ENCODE measurements around the gene RAB39A.
A peak's percentile ranks its signal among the peaks of the same experiment; 100 is the strongest.
"Not testable (repeated sequence)": the region's sequence is repeated elsewhere in the genome, so short reads cannot be mapped to it uniquely, and the experiment has no call there.

RAB39A gene

GRCh38 chr11:107928046-107928766 is at the start of gene RAB39A:
Gene RAB39A, plus strand, starts transcription at chr11:107928448. Its CDS starts 121 bp downstream, at chr11:107928569.
- no peak for TF ChIP-seq ZNF274 (IDR thresholded peaks at IDR 0.05; ENCODE audit: low read depth, low read length)
- H3K4me3 ChIP-seq (ENCODE audit: low read length): peak within 1 kb of the TSS; percentile 71

GRCh38 chr11:107881471-107881870 is 46.8 kb upstream of the RAB39A start:
- H3K4me3 ChIP-seq (ENCODE audit: low read length): not testable (repeated sequence)

- no peak for TF ChIP-seq ZNF274 (IDR thresholded peaks at IDR 0.05; ENCODE audit: low read depth, low read length)
- H3K4me3 ChIP-seq (ENCODE audit: low read length): no peak overlapping the region
Observed at GRCh38 chr11:107882095-107882820, 46.0 kb upstream of the RAB39A start.

- no peak for TF ChIP-seq ZNF274 (IDR thresholded peaks at IDR 0.05; ENCODE audit: low read depth, low read length)
- no peak overlapping the region for H3K4me3 ChIP-seq (ENCODE audit: low read length)
Observed at GRCh38 chr11:107898270-107898669, 30.0 kb upstream of the RAB39A start.

- H3K4me3 ChIP-seq (ENCODE audit: low read length): no peak overlapping the region
- no peak for TF ChIP-seq ZNF274 (IDR thresholded peaks at IDR 0.05; ENCODE audit: low read depth, low read length)
Observed at GRCh38 chr11:107908211-107908610, 20.0 kb upstream of the RAB39A start.

GRCh38 chr11:107912415-107912814 is 15.8 kb upstream of the RAB39A start:
- not testable (repeated sequence) for H3K4me3 ChIP-seq (ENCODE audit: low read length)

- no peak overlapping the region for H3K4me3 ChIP-seq (ENCODE audit: low read length)
- TF ChIP-seq ZNF274 (IDR thresholded peaks at IDR 0.05; ENCODE audit: low read depth, low read length): no peak
Observed at GRCh38 chr11:107915229-107915628, 13.0 kb upstream of the RAB39A start.

- no peak for TF ChIP-seq ZNF274 (IDR thresholded peaks at IDR 0.05; ENCODE audit: low read depth, low read length)
- no peak overlapping the region for H3K4me3 ChIP-seq (ENCODE audit: low read length)
Observed at GRCh38 chr11:107916671-107917241, 11.5 kb upstream of the RAB39A start.

- no peak overlapping the region for H3K4me3 ChIP-seq (ENCODE audit: low read length)
- TF ChIP-seq ZNF274 (IDR thresholded peaks at IDR 0.05; ENCODE audit: low read depth, low read length): no peak
Observed at GRCh38 chr11:107921997-107922396, 6.3 kb upstream of the RAB39A start.

GRCh38 chr11:107923519-107923918 is 4.7 kb upstream of the RAB39A start:
- not testable (repeated sequence) for H3K4me3 ChIP-seq (ENCODE audit: low read length)

GRCh38 chr11:107924306-107924705 is 3.9 kb upstream of the RAB39A start:
- TF ChIP-seq ZNF274 (IDR thresholded peaks at IDR 0.05; ENCODE audit: low read depth, low read length): no peak
- H3K4me3 ChIP-seq (ENCODE audit: low read length): no peak overlapping the region

GRCh38 chr11:107927559-107927958 is 689 bp upstream of the RAB39A start:
- no peak for TF ChIP-seq ZNF274 (IDR thresholded peaks at IDR 0.05; ENCODE audit: low read depth, low read length)
- H3K4me3 ChIP-seq (ENCODE audit: low read length): peak overlapping the region; percentile 71; the same call in 1 of the 2 replicates

- peak overlapping the region; percentile 68 for H3K4me3 ChIP-seq (ENCODE audit: low read length)
- no peak for TF ChIP-seq ZNF274 (IDR thresholded peaks at IDR 0.05; ENCODE audit: low read depth, low read length)
Observed at GRCh38 chr11:107928767-107929507, 689 bp downstream of the RAB39A start.

GRCh38 chr11:107929611-107930200 is 1.5 kb downstream of the RAB39A start:
- H3K4me3 ChIP-seq (ENCODE audit: low read length): peak overlapping the region; percentile 68; the same call in 1 of the 2 replicates
- TF ChIP-seq ZNF274 (IDR thresholded peaks at IDR 0.05; ENCODE audit: low read depth, low read length): no peak
